ENCODE measurements around the gene CCDC87.
A peak's percentile ranks its signal among the peaks of the same experiment; 100 is the strongest.

Gene CCDC87

DNA sequence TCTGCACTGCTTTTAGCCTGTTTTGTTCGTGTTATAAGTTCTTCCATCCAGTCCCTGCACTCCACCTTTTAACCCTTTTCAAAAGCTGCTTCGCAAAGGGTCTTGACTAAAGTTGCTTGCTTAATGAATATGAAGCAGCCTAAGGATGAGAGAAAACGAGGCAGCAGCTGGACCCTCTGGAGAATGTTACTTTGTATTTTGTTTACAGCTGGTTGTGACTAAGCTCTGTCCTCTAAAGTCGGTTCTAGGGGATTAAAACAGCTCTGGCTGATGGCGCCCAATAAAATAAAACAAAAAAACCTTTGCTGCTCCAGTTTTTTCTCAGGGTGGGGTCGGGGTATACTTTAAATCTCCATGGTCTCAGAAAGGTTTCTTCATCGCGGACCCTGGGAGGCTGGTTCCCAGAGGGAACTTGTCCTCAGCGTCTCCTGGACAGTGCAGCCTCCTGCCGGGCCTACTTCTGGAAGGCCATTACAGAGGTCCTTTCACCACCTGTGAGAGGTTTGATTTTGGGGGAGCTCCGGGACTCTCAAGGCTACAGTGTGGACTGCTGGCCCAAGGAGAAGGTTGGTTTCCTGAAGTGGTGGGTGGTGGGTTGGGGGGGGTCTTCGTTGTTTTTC lies 44.8 kb upstream of the CCDC87 start:
- Mint-ChIP-seq H3K4me3 (peak overlapping the region; percentile 95 to 98 (median 97)), H3K27ac (peak overlapping the region; percentile 98), H3K4me1 (peaks cover 47% of the 10 kb centered on the region), H3K36me3 (ENCODE audit: low read depth) (peaks cover 44% of the 10 kb centered on the region), H3K9me3 (no peaks in the 10 kb centered on the region), H3K27me3 (ENCODE audit: low read depth) (no peaks in the 10 kb centered on the region)
- TF ChIP-seq CTCF (IDR thresholded peaks at IDR 0.05; ENCODE audit: unreplicated experiment in 3 of 3): no peak

GRCh38 chr11:66636411-66636810 lies 43.5 kb upstream of the CCDC87 start:
- Mint-ChIP-seq H3K36me3 (ENCODE audit: low read depth) (peaks cover 41% of the 10 kb centered on the region), H3K27me3 (ENCODE audit: low read depth) (no peaks in the 10 kb centered on the region), H3K27ac (peak overlapping the region; percentile 40 to 98 (median 58)), H3K4me1 (peaks cover 34% of the 10 kb centered on the region), H3K4me3 (peak overlapping the region; percentile 13 to 60 (median 21)), H3K9me3 (no peaks in the 10 kb centered on the region)
- TF ChIP-seq CTCF (IDR thresholded peaks at IDR 0.05; ENCODE audit: unreplicated experiment in 3 of 3): no peak

- peaks cover 45% of the 10 kb centered on the region for H3K36me3 Mint-ChIP-seq (ENCODE audit: low read depth)
- TF ChIP-seq CTCF (IDR thresholded peaks at IDR 0.05; ENCODE audit: unreplicated experiment in 3 of 3): no peak
- peaks cover 7% of the 10 kb centered on the region for H3K4me1 Mint-ChIP-seq
- H3K27ac Mint-ChIP-seq: no peak overlapping the region
- H3K27me3 Mint-ChIP-seq (ENCODE audit: low read depth): no peaks in the 10 kb centered on the region
- no peak overlapping the region for H3K4me3 Mint-ChIP-seq
- no peaks in the 10 kb centered on the region for H3K9me3 Mint-ChIP-seq
Measured at GRCh38 chr11:66632952-66633351, 40.1 kb upstream of the CCDC87 start.

DNA sequence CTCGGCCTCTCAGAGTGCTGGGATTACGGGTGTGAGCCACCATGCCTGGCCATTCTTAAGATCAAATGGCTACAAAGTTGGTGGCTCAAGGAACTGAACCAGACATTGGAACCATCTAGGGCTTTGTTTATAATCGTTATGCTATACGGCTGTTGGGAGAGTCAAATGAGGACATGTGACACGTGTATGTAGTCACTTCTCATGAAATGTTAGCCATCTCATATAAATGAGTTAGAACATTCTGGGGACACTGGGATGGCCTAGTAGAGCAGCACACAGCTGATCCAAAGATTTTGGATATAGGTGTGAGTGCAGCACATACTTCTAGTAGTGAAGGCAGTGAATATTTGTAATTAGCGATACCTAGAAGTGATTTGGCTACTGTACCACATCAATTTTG lies 39.0 kb upstream of the CCDC87 start:
- Mint-ChIP-seq H3K4me1 (no peaks in the 10 kb centered on the region), H3K27ac (peak overlapping the region in 1 of 3 experiments; percentile 22), H3K27me3 (ENCODE audit: low read depth) (no peaks in the 10 kb centered on the region), H3K36me3 (ENCODE audit: low read depth) (peaks cover 55% of the 10 kb centered on the region), H3K9me3 (no peaks in the 10 kb centered on the region), H3K4me3 (no peak overlapping the region)
- TF ChIP-seq CTCF (IDR thresholded peaks at IDR 0.05; ENCODE audit: unreplicated experiment in 3 of 3): no peak

DNA sequence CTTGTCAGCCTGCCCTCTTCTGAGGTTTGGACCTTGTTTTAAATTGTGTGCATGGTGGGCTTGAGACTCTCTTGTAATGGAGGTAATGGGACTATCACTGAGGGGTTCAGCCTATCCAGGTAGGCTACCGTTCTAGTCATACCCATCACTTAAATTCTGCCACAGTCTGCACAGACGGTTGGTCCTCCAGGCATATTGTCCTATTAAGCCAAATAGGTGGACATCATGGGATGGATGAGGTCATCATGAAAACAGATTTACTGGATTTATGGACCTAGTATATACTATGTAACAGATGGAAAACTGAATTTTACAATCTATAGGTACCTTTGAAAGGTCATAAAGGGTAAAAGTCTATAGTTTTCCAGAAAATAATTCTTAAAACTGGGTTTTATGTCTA lies 36.5 kb upstream of the CCDC87 start:
- Mint-ChIP-seq H3K9me3 (no peaks in the 10 kb centered on the region), H3K4me1 (no peaks in the 10 kb centered on the region), H3K27ac (no peak overlapping the region), H3K27me3 (ENCODE audit: low read depth) (no peaks in the 10 kb centered on the region), H3K4me3 (no peak overlapping the region), H3K36me3 (ENCODE audit: low read depth) (peaks cover 64% of the 10 kb centered on the region)
- TF ChIP-seq CTCF (IDR thresholded peaks at IDR 0.05; ENCODE audit: unreplicated experiment in 3 of 3): no peak

GRCh38 chr11:66628061-66628603 lies 35.3 kb upstream of the CCDC87 start:
- no peak overlapping the region for H3K4me3 Mint-ChIP-seq
- TF ChIP-seq CTCF (IDR thresholded peaks at IDR 0.05; ENCODE audit: unreplicated experiment in 3 of 3): no peak
- H3K36me3 Mint-ChIP-seq (ENCODE audit: low read depth): peaks cover 70% of the 10 kb centered on the region
- no peak overlapping the region for H3K27ac Mint-ChIP-seq
- peaks cover 1% of the 10 kb centered on the region for H3K4me1 Mint-ChIP-seq
- H3K27me3 Mint-ChIP-seq (ENCODE audit: low read depth): no peaks in the 10 kb centered on the region
- no peaks in the 10 kb centered on the region for H3K9me3 Mint-ChIP-seq

Data from nephron (organoid).